Neural crest cell (in vitro differentiated cells): Measurements from ENCODE around the gene ZCCHC7. TPM values are rescaled to one million over a fixed set of nuclear protein-coding genes. Genes with fewer than 3 reads are reported as not detected.

ENCODE experiments used
- DNase-seq: peaks from one replicate; pipeline ENCODE4 v3.0.0; 2021; ENCODE audit warnings: low read depth, mixed read lengths, low spot score
- H3K27ac Mint-ChIP-seq: one replicate; pipeline ENCODE4 v1.8.0; 2021; ENCODE audit warnings: mild to moderate bottlenecking, mixed read lengths; ENCODE audit not compliant: unreplicated experiment
- H3K27me3 Mint-ChIP-seq: 2 replicates; pipeline ENCODE4 v1.8.0; 2021; ENCODE audit warnings: low read depth, mild to moderate bottlenecking, mixed read lengths
- H3K36me3 Mint-ChIP-seq: 2 replicates; pipeline ENCODE4 v1.8.0; 2021; ENCODE audit warnings: low read depth, mild to moderate bottlenecking, mixed read lengths
- H3K4me1 Mint-ChIP-seq: 2 replicates; pipeline ENCODE4 v1.8.0; 2021; ENCODE audit warnings: mixed read lengths
- H3K4me3 Mint-ChIP-seq: one replicate; pipeline ENCODE4 v1.8.0; 2021; ENCODE audit warnings: mild to moderate bottlenecking, mixed read lengths
- H3K9me3 Mint-ChIP-seq: 2 replicates; pipeline ENCODE4 v1.8.0; 2021; ENCODE audit warnings: mixed read lengths
- total RNA-seq: library from RNA; stranded (reverse); gene quantifications from 2 replicates; pipeline ENCODE4 v1.2.1, GENCODE V29; 2021
- TF ChIP-seq, protein P1 (sequence below): fragments of 200-600 bp; sonication (generic); conservative IDR thresholded peaks from 2 replicates; pipeline ENCODE4 v1.5.0; 2021; ENCODE audit warnings: antibody characterized with exemption, mild to moderate bottlenecking

Gene ZCCHC7
- total RNA-seq, 1 donor from 2014 or later = 21.6 TPM

DNA sequence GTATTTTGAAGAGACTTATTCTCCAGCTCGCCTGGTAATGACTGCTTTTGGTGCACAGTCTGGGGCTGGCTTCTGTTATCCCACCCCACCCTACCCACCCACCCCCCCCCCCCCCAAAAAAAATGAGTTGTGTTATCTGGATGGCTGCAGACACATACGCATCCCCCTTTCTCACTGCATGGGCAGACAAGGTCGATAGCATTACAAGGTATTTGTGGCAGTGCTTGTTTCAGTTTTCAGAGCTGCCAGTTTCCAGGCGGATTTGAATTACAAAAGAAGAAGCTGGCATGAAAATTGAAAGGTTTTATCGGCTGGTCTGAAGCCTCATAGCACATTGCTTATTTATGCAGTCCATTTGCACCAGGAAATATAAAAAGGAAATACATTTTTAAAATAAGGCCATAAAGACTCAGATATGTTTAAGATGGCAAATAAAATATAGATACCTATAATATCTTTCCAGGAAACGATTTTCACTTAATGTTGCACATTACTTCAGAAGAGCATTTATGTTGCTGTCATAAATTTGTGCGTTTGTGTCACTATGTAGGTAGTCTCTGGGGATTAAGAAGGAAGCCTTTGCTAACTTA, 217.0 kb downstream of the ZCCHC7 start:
- no peak for DNase-seq
- H3K4me3 Mint-ChIP-seq = no peak overlapping the region
- no peak overlapping the region for H3K27ac Mint-ChIP-seq
- H3K9me3 Mint-ChIP-seq = no peaks in the 10 kb centered on the region
- no peaks in the 10 kb centered on the region for H3K27me3 Mint-ChIP-seq
- TF ChIP-seq, protein P1, sequence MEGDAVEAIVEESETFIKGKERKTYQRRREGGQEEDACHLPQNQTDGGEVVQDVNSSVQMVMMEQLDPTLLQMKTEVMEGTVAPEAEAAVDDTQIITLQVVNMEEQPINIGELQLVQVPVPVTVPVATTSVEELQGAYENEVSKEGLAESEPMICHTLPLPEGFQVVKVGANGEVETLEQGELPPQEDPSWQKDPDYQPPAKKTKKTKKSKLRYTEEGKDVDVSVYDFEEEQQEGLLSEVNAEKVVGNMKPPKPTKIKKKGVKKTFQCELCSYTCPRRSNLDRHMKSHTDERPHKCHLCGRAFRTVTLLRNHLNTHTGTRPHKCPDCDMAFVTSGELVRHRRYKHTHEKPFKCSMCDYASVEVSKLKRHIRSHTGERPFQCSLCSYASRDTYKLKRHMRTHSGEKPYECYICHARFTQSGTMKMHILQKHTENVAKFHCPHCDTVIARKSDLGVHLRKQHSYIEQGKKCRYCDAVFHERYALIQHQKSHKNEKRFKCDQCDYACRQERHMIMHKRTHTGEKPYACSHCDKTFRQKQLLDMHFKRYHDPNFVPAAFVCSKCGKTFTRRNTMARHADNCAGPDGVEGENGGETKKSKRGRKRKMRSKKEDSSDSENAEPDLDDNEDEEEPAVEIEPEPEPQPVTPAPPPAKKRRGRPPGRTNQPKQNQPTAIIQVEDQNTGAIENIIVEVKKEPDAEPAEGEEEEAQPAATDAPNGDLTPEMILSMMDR = no peak
- H3K4me1 Mint-ChIP-seq = peaks cover 27% of the 10 kb centered on the region
- H3K36me3 Mint-ChIP-seq = no peaks in the 10 kb centered on the region

DNA sequence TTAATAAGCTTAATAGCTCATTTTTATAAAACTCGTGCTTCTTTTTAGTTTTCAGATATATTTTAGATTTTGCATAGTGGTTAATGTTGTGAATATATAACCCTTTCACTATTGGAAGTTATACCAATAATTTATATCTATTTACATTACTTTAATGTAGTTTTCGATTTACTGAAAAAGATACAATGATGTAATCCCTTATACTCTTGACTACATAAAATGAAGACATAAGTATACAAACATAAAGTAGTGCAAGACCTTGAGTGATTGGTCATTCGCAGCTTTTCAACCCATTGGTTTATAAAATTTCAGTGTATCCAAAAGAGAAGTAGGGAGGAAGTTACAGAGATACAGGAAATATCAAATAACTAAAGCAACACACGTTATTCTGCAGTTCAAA, 217.8 kb downstream of the ZCCHC7 start:
- Mint-ChIP-seq H3K4me1 (peaks cover 27% of the 10 kb centered on the region), H3K27me3 (no peaks in the 10 kb centered on the region), H3K4me3 (no peak overlapping the region), H3K27ac (no peak overlapping the region), H3K9me3 (no peaks in the 10 kb centered on the region), H3K36me3 (no peaks in the 10 kb centered on the region)
- no peak for DNase-seq
- TF ChIP-seq, protein P1 = no peak

DNA sequence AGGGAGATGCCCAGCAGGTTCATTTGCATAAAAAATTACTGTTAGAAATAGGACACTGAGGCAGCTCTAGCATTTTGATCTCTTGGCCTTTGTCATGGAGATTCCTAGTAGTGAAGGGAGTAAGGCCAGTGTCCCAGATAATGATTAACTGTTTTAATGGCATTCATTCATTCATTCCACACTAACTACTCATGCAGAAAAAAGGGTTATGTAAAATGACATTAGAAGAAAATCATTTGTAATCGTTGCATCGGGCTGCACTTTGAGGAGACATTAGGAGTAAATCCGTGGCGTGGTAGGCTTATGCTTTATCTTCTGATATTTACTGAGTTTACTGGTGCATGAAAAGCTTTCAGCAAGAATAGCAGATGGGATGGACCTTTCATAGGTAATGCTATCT, 219.5 kb downstream of the ZCCHC7 start:
- TF ChIP-seq, protein P1 = no peak
- no peak for DNase-seq
- no peak overlapping the region for H3K4me3 Mint-ChIP-seq
- no peaks in the 10 kb centered on the region for H3K27me3 Mint-ChIP-seq
- no peak overlapping the region for H3K27ac Mint-ChIP-seq
- no peaks in the 10 kb centered on the region for H3K36me3 Mint-ChIP-seq
- no peaks in the 10 kb centered on the region for H3K9me3 Mint-ChIP-seq
- H3K4me1 Mint-ChIP-seq = peaks cover 27% of the 10 kb centered on the region

DNA sequence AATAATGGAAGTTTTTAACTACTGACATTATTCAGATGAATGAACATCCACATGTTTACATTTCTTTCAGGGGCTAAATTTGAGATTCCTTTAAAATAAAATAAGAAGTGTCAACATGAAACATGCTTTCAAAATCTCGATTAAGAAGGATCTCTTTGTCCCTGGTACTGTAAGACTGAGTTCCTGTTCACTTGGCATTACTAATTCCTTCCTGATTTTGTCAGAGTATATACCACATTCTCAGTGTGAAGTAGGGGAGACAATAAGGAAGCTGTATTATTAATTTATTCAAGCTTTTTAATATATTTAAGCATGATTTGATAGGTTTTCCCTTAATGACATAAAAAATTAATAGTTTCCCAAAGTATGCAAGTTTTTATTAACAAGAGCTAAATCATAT, 220.6 kb downstream of the ZCCHC7 start:
- no peaks in the 10 kb centered on the region for H3K36me3 Mint-ChIP-seq
- H3K27me3 Mint-ChIP-seq = no peaks in the 10 kb centered on the region
- TF ChIP-seq, protein P1 = no peak
- H3K4me3 Mint-ChIP-seq = no peak overlapping the region
- DNase-seq = no peak
- peaks cover 27% of the 10 kb centered on the region for H3K4me1 Mint-ChIP-seq
- H3K9me3 Mint-ChIP-seq = no peaks in the 10 kb centered on the region
- no peak overlapping the region for H3K27ac Mint-ChIP-seq

DNA sequence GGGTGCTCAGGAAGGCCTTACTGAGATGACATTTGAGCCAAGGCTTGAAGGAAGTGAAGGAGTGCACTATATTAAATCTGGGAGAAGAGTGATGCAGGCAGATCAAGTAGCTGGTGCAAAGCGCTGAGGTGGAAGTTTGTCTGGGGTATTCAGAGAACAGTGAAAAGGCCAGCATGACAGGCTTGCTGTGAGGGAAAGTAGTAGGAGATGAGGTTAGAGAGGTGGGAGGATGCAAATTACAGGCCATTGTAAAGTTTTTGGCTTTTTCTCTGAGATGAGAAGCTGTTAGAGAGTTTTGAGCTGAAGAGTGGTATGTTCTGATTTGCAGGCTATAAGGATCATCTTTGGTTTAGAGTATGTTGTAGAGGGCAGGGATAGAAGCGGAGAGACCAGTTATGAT, 221.3 kb downstream of the ZCCHC7 start:
- H3K36me3 Mint-ChIP-seq = no peaks in the 10 kb centered on the region
- peaks cover 19% of the 10 kb centered on the region for H3K4me1 Mint-ChIP-seq
- H3K27me3 Mint-ChIP-seq = no peaks in the 10 kb centered on the region
- no peaks in the 10 kb centered on the region for H3K9me3 Mint-ChIP-seq
- H3K4me3 Mint-ChIP-seq = no peak overlapping the region
- no peak for DNase-seq
- no peak overlapping the region for H3K27ac Mint-ChIP-seq
- TF ChIP-seq, protein P1 = no peak

DNA sequence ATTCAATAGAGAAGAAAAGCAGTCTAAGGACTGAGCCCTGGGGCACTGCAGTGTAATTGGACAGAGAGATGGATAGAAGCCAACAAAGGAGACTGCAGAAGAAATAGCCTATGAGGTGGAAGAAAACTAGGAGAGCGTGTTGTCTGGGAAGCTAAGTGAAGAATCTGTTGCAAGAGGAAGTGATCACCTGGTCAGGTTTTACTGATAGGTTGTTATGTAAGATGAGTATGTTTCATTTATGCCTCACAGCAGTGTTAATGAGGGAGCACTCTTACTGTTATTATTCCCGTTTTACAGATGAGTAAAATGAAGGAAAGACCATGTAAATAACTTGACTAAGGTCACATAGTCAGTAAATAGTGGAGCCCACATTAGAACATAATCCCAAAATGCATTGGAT, 222.1 kb downstream of the ZCCHC7 start:
- TF ChIP-seq, protein P1 = no peak
- Mint-ChIP-seq H3K27me3 (no peaks in the 10 kb centered on the region), H3K4me3 (no peak overlapping the region), H3K4me1 (peaks cover 11% of the 10 kb centered on the region), H3K9me3 (no peaks in the 10 kb centered on the region), H3K27ac (no peak overlapping the region), H3K36me3 (no peaks in the 10 kb centered on the region)
- no peak for DNase-seq
